ENCODE measurements around the gene KCNIP4.
A peak's percentile ranks its signal among the peaks of the same experiment; 100 is the strongest.

The KCNIP4 gene

DNA sequence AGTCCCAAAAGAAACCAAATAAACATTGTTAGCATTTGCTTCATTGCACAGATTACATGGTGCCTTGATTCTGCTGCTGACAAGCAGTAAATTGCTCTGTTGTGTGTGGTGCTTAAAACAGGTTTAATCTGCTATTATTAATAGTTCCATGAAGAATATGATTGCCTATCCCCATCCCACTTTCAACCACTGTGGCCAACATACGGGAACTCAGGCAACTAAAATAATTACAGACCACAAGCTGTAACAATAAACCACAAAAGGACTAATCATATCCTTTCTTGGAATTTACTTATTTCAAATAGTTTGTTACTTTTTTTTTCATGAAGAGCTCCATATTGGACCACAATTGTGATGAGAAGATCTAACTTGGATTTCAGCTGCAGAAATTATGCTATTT lies 1116.8 kb downstream of the KCNIP4 start:
- H3K27me3 ChIP-seq (ENCODE audit: insufficient read depth, poor library complexity, severe bottlenecking): no peaks in the 10 kb centered on the region
- no peaks in the 10 kb centered on the region for H3K4me1 ChIP-seq (ENCODE audit: insufficient read depth, poor library complexity, severe bottlenecking)
- DNase-seq (ENCODE audit: low spot score) (no peak), ATAC-seq (ENCODE audit: low read depth) (no peak)
- no peaks in the 10 kb centered on the region for H3K36me3 ChIP-seq (ENCODE audit: low read depth)
- no peak overlapping the region for H3K4me3 ChIP-seq (ENCODE audit: severe bottlenecking)
- TF ChIP-seq, protein P1, sequence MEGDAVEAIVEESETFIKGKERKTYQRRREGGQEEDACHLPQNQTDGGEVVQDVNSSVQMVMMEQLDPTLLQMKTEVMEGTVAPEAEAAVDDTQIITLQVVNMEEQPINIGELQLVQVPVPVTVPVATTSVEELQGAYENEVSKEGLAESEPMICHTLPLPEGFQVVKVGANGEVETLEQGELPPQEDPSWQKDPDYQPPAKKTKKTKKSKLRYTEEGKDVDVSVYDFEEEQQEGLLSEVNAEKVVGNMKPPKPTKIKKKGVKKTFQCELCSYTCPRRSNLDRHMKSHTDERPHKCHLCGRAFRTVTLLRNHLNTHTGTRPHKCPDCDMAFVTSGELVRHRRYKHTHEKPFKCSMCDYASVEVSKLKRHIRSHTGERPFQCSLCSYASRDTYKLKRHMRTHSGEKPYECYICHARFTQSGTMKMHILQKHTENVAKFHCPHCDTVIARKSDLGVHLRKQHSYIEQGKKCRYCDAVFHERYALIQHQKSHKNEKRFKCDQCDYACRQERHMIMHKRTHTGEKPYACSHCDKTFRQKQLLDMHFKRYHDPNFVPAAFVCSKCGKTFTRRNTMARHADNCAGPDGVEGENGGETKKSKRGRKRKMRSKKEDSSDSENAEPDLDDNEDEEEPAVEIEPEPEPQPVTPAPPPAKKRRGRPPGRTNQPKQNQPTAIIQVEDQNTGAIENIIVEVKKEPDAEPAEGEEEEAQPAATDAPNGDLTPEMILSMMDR (IDR thresholded peaks at IDR 0.05; ENCODE audit: poor library complexity, severe bottlenecking): no peak
- H3K9me3 ChIP-seq (ENCODE audit: severe bottlenecking): no peaks in the 10 kb centered on the region
- no peak overlapping the region for H3K27ac ChIP-seq (ENCODE audit: poor library complexity, severe bottlenecking)

DNA sequence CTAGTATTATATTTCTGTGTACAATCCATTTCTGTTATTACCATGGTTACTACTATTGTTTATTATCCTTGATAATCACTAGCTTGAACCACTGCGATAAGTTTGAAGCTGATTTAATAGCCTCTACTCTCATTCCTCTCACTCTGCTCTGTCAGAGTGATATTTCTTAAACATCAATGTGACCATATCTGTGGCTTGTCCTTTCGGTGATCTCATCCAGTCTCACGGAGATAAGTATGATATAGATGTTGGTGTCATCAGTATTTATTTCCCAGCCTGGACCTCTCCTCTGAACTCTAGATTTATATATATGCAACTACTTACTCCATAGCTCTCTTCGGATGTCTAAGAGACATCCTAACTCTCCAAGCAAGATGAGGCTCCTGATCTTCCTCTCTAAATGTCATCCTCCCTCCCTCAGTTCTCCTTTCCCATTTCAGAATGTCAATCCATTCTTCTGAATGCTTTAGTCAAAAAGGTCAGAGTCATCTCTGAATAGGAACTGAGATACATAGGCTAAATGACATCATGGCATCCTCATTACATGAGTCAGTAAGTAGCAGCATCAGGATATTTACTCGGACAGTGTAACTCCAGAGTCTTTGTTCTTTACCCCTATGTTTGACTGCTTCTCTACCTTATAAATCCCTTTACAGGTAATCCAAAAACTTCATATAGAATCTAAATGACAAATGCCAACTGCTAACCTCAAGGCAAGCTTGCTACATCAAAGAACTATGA lies 1118.8 kb downstream of the KCNIP4 start:
- ATAC-seq (ENCODE audit: low read depth) (peak; percentile 72; the same call in 2 of the 3 replicates), DNase-seq (ENCODE audit: low spot score) (no peak)
- Histone ChIP-seq H3K4me3 (ENCODE audit: severe bottlenecking) (no peak overlapping the region), H3K36me3 (ENCODE audit: low read depth) (no peaks in the 10 kb centered on the region), H3K9me3 (ENCODE audit: severe bottlenecking) (no peaks in the 10 kb centered on the region), H3K4me1 (ENCODE audit: insufficient read depth, poor library complexity, severe bottlenecking) (no peaks in the 10 kb centered on the region), H3K27ac (ENCODE audit: poor library complexity, severe bottlenecking) (no peak overlapping the region), H3K27me3 (ENCODE audit: insufficient read depth, poor library complexity, severe bottlenecking) (no peaks in the 10 kb centered on the region)
- TF ChIP-seq, protein P1 (IDR thresholded peaks at IDR 0.05; ENCODE audit: poor library complexity, severe bottlenecking): no peak

DNA sequence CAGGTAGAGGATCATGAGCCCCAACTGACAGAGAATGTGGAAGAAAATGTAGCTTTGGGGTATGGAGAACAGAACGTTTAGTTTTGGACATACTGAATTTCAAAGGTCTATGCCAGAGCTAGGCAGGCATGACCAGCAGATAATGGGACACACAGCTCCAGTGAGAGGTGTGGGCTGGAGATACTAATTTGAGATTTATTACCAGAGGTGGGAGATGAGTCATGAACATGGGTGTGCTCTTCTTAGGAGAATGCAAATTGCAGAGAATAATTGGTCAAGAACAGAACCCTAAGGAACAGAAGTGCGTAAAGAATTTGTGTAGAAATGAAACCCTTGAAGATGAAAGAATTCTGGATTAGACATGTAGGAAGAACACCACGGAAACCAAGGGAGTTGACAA lies 1123.1 kb downstream of the KCNIP4 start:
- H3K36me3 ChIP-seq (ENCODE audit: low read depth): no peaks in the 10 kb centered on the region
- H3K4me3 ChIP-seq (ENCODE audit: severe bottlenecking): no peak overlapping the region
- 0 out of 3 replicates have a peak, but pooled peaks have one; percentile 21 for ATAC-seq (ENCODE audit: low read depth)
- no peaks in the 10 kb centered on the region for H3K9me3 ChIP-seq (ENCODE audit: severe bottlenecking)
- TF ChIP-seq, protein P1 (IDR thresholded peaks at IDR 0.05; ENCODE audit: poor library complexity, severe bottlenecking): no peak
- no peaks in the 10 kb centered on the region for H3K27me3 ChIP-seq (ENCODE audit: insufficient read depth, poor library complexity, severe bottlenecking)
- H3K4me1 ChIP-seq (ENCODE audit: insufficient read depth, poor library complexity, severe bottlenecking): no peaks in the 10 kb centered on the region
- H3K27ac ChIP-seq (ENCODE audit: poor library complexity, severe bottlenecking): no peak overlapping the region
- no peak for DNase-seq (ENCODE audit: low spot score)

DNA sequence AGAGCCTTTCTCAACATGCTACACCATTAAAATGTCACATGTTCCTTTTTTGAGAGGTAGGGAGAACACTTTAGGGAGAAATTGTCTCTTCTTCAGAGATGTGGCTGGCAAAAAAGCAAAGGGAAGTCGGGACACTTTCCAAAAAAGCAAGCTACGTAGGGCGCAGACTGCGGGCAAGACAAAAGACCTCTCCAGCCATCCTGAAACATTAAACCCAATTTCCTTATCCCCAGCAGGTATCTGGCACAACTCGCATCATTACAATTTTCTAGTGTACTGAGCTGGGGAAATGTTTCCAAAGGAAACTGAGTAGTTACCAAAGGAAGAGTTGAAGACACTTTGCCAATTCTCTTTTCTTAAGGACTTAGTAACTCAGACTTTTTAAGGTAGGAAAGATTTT lies 1132.3 kb downstream of the KCNIP4 start:
- Histone ChIP-seq H3K36me3 (ENCODE audit: low read depth) (no peaks in the 10 kb centered on the region), H3K9me3 (ENCODE audit: severe bottlenecking) (no peaks in the 10 kb centered on the region), H3K27me3 (ENCODE audit: insufficient read depth, poor library complexity, severe bottlenecking) (no peaks in the 10 kb centered on the region), H3K4me1 (ENCODE audit: insufficient read depth, poor library complexity, severe bottlenecking) (no peaks in the 10 kb centered on the region), H3K27ac (ENCODE audit: poor library complexity, severe bottlenecking) (no peak overlapping the region), H3K4me3 (ENCODE audit: severe bottlenecking) (no peak overlapping the region)
- ATAC-seq (ENCODE audit: low read depth) (no peak), DNase-seq (ENCODE audit: low spot score) (no peak)
- TF ChIP-seq, protein P1 (IDR thresholded peaks at IDR 0.05; ENCODE audit: poor library complexity, severe bottlenecking): no peak

DNA sequence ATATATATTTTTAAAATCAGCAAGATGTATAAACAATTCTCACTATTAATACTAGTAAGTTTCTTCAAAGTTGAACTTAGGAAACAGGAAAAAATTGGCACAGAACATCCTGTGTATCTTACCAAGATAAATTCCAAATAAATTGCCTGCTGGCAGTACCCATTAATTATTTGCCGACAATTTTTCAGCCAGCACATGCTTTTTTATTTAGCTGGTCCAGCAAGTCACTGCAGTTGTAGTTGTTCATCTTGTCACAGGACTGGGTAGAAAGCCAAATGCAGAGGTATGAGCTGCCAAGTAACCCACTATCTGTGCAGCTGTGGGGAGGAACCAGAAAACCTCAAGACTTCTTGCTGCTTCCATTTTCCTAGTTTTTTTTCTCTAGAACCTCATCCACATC lies 1134.9 kb downstream of the KCNIP4 start:
- no peaks in the 10 kb centered on the region for H3K36me3 ChIP-seq (ENCODE audit: low read depth)
- no peak overlapping the region for H3K27ac ChIP-seq (ENCODE audit: poor library complexity, severe bottlenecking)
- ATAC-seq (ENCODE audit: low read depth) (no peak), DNase-seq (ENCODE audit: low spot score) (no peak)
- TF ChIP-seq, protein P1 (IDR thresholded peaks at IDR 0.05; ENCODE audit: poor library complexity, severe bottlenecking): no peak
- H3K9me3 ChIP-seq (ENCODE audit: severe bottlenecking): no peaks in the 10 kb centered on the region
- peaks cover 12% of the 10 kb centered on the region for H3K4me1 ChIP-seq (ENCODE audit: insufficient read depth, poor library complexity, severe bottlenecking)
- H3K27me3 ChIP-seq (ENCODE audit: insufficient read depth, poor library complexity, severe bottlenecking): no peaks in the 10 kb centered on the region
- H3K4me3 ChIP-seq (ENCODE audit: severe bottlenecking): no peak overlapping the region
